GM19240 (cell line): ENCODE results near the gene AP2S1.
"Not testable (repeated sequence)": the region's sequence is repeated elsewhere in the genome, so short reads cannot be mapped to it uniquely, and the experiment has no call there.

Experiments
- DNase-seq: peaks from one replicate; pipeline ENCODE4 v3.0.0; 2011; ENCODE audit warnings: low spot score; ENCODE audit not compliant: insufficient read length

Gene AP2S1

DNA sequence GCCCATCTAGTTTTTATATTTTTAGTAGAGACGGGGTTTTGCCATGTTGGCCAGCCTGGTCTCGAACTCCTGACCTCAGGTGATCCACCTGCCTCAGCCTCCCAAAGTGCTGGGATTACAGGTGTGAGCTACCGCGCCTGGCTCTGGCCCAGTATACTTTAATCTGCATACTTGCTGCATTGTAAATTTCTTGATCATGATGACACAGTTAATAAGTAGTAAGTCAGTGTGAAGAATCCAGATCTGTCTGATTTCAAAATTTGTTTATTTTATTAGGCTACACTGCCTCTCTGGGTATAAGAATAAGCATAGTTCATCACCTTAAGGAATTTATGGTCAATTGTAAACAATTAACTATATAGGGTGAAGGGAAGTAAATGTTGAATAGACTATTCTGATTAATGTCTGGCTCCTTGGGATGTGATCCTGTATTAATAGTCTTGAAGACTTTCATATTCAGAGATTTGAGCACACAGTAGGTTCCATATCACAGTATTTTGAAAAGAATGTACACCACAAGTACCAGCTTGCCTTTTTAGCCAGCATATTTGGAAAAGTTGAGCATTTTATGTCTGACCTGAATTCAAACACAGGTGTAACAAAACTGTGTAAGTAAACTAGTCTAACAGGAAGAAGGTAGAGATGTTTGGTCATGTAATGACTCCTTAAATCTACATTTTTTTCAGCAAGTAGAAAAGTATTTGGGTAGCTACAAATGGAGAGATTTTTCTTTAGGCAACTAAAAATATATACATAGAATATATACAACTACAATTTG lies 17.6 kb upstream of the AP2S1 start:
- DNase-seq = no peak

DNA sequence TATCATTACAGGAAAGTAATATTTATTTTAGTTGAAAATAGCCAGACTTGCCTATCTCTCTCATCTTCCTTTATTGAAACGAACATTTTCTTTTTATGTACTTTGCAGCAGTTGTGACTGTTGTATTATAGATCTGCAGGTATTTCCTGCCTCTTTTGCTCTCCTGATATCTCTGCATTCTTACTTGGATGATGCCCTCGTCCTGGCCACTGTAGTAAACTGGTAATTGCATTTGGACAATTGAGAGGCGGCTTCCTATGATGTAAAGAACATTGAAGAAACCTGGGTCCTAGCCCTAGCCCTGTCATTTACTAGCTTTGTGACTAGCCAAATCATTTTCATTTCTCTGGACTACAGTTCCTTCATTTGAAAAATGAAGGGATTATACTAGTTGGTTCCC lies 16.5 kb upstream of the AP2S1 start:
- DNase-seq = no peak

DNA sequence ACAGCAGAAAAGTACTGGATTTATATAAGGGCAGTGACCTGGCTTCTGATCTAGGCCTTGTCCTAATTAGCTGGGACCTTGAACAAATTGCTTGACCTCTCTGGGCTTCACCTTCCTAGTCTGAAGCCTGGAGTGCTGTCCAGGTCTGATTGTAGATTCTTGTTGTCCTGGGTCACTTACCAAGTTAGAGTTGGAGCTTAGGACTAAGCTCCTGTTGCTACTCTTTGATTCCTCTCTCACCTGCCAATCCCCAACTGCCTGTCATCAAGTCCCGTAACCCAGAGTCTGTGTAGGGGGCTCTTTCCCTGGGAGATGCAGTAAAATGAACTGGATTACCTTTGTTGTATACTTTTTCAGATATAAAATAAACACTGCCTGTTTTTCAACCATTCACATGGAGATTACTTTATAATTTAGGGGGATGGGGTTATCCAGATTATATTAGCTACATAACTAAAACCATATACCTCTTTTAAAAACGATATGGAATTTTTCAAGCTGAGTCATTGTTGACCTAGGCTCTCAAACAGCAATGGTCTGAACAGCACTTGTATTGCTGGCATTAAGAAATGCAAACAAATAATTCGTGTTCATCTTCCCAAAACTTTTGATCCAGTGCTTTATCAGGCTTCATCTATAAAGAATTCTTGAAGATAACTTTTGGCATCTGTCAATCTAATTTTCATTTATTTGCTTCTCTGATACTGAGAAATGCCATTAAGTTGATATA lies 15.9 kb upstream of the AP2S1 start:
- DNase-seq = no peak

DNA sequence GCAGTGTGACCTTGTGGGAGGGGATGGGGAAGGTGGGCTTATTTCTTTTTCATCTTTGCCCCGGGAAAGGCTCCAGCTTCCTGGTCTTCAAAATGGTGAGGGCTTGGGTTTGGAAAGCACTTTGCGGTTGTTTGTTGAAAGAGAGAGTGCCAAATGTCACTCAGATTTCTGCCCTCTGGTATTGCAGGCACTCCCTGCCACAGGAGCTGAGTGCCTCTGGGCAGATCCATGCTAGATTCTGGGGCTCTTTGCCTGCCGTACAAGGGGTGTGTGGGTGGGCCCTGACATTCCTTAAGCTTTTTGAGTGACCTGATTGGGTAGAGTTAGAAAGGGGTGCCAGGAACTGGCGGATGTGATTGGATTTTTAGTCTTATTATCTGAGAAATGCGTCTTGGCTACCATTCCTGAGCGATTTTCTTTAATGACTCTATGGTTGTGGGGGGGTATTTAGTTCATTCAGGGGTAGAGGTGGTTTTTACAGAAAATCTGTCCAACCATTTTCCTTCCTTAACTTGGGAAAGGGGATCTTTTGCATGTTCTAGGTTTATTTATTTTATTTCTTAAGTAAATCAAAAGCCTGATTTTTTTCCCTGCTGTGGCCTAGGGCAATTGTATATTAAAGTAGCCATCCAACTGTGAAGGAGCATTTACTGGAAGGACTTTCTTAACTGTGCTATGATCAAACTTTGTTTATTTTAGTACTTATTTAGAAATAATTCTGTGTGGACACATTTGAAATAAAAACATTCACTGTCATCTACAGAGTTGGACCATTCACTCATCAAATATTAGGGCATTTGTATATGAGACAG lies 13.4 kb upstream of the AP2S1 start:
- DNase-seq = no peak

DNA sequence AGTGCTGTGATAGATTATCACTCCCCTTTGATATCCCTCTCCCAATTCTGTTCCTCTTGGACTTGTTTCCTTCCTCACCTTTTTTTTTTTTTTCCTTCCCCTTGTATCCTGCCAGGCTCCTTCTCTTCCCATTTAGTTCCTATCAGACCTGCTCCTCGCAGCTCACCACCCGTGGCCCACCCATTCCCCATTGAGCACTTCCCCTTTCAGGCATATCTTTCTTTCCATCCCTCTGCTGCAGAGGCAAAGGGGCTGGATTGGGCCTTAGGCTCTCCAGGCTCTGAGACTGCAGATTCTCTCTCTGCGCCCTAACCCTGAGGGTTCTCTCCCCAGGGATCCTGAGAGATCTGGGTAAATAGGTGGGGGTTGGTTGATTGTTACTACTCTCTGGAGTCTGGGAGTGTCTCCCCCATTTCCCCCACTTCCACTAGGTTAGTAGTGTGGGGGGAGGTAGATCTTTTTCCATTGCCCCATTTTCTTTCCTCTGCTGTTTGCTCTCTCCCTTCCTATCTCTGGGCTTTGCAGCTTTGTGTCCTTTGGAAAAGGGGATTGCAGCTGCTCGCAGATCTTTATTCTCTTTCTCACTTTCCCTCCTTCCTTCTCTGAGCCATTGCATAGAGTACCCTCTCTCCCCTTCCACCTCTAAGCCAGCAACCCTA lies 12.5 kb upstream of the AP2S1 start:
- no peak for DNase-seq

DNA sequence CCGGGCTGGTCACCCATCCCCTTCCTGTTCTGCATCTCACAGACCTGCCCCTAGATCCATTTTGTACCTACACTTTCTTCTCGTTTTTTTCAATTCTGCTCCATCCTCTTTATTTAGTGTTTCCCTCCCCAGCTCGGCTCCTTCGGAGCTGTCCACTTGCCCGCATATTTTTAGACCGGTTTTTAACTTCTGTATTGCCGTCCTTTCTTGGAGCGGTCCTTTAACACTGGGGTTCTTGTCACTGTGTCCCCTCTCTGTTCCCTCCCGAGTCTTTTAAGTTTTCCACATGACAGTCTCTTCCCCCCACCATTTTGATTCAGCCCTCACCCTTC lies 11.8 kb upstream of the AP2S1 start:
- no peak for DNase-seq

DNA sequence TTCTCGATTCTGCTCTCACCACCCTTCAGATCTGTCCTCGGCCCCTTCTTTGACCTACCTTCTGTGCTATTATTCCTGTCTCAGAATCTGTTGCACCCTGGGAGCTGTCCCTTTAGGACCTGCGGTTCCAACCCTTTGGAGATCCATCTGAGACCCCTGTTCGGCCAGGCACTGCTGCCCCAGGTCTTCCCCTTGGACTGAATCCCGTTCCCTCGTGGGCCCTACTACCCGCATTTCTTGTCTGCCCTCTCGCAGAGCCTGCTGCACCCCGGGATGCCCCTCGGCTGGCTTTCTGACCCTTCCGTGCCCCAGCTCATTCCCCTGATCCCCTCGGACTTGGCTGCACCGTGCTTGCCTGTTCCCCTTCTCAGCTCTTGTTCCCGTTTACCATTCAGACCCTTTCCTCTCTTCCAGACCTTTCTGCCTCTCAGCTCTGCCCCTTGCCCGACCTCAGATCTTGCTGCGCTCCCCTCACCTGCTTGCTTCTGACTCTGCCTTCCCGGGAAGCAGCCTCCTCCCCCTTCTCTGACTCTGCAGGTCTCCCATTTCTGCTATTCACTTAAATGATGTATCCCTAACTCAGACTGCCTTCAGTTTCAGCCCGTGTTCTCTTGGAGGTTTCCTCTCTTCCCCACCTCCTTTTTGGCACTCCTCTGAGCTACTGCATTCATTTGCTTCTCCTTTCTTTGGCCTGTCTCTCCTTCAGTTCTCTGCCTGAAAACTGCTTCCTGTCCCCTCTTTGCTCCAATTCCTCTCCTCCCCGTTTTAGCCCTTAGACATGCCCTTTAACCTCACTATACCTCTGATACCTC lies 11.3 kb upstream of the AP2S1 start:
- DNase-seq = no peak

DNA sequence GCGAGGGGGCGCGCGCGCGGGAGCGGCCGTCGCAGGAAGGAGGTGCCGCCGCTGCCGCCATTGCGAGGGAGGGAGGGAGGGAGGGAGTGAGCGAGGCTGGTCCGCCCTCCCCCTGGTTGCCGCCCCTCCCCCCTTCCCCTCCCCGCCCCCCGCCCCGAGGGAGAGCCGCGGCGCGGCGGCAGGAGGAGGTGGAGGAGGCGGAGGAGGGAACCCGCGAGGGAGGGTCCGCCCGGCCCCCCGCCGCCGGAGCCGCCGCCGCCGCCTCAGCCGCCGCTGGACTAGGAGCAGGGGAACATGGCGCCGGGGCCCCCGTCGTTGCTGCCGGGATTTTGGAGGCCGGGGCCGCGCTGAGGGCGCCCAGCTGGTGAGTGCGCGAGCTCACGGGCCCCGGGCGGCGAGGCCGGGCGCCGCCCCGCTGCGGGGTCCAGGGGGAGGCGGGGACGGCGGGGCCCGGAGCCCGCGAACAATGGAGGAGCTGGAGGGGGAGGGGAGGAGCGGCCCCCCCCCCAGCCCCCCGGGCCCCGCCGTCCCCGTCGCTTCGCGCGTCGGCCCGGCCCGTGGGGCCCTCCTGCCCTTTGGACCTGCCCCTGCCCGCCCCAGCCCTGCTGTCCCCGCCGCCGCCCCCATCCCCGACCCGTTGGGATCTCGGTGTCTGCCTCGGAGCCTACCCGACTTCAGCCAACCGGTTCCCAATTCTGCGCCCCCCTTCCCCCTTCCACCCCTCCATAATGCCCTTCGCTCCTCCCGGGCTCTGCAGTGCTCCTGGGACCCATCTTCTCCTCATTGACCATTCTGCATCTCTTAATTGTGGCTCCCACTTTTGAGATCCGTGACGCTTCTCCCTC lies 10.4 kb upstream of the AP2S1 start, which contains the start of gene ARHGAP35:
Gene ARHGAP35 (plus strand): TSS at position 152 of the 845 bp plus-strand sequence. CDS start 57,679 bp downstream, outside the sequence.
- peak; percentile 64 for DNase-seq

DNA sequence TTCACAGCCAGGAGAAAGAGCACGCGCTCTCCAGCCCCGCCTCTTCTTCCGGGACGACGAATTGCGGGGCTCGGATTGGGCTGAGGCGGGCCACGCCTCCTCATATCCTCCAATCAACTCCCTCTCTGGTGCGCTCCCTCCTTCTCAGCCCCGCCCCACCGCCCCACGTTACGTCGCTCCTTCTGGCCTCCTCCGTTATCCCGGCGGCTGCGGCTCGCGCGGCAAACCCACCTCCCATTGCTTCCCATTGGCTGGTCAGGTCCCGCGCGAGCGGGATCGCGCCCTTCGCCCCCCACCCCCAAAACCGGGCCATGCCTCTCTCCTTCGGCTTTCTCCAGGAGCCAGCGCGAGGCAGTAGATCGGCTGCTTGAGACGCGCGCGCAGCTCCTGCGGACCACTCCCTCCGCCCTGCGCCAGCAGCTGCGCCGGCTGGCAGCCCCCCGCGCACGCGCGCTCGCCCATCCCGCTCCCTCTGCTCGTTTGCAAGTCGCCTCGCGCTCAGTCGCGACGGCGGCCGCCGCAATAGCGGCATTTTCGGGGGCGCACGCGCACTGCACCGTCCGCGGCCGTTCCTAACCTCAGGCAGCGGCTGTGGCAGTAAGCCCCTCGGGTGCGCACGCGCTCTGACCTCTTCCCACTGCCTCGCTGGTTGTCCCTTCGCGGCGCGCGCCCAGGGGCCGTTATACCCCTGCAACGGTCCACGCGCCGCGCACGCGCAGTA lies 9.6 kb upstream of the AP2S1 start:
- peak; percentile 73 for DNase-seq

DNA sequence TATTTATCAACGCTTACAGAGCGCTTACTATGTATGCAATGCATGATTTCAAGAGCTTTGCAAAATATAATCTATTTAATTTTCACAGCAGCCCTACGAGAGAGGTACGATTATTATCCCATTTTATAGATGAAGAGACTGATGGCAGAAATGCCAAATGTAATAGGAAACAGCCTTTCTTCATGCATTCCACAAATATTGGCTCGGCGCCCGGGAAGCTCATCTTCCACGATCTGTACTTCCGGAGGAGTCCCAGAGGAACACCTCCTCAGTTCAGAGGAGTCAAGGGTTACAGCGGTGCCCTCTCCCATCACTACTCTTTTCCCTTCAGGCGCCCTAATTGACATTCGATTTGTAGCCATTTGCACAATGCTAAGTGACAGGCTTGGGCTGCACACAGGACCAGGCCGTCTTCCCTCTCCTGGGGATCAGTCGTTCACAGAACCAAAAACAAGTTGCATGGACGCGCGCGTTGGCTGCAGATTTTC lies 9.0 kb upstream of the AP2S1 start:
- no peak for DNase-seq

DNA sequence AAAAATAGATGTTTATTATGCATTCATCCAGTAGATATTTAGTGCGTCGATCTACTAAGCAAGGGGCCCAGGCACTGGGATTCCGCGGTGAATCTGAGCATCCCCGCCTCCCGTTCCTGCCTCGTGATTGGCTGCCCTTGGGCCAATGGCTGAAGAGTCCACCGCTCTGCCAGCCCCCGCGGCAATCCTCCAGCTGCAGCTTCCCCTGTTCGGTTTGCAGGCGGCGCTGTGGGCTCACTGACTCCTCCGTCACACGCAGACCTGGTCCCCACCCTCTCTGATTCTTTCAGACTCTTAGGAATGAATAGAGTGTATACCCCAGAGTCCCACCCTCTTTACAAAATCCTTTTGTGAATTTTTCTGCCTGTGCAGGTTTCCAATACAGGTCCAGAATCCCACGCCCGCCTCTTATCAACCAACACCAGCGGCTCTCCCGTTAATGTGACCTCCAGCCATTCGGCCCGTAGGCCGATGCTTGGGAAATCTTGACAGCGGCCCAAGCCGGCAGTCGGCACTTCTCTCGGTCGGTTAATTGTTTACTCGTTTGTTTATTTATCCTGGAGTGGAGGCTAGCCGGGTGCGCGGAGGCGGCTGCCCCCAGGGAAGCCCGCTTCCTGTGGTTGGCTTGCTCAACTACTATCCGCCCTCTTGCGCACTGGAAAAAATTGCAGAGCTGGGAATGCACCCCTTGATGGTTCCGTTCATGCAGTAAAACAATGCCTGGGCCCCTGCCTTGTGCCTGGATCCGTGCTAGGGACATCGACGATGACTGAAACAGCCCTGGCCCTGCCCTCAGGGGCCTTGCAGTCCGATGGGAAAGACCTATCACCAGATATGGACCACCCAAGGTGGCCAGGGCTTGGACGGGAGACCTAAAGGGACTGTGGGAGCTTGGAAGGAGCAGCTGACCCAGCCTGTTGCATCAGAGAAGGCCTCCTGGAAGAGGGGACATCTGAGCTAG lies 5.7 kb upstream of the AP2S1 start:
- peak; percentile 53 for DNase-seq

DNA sequence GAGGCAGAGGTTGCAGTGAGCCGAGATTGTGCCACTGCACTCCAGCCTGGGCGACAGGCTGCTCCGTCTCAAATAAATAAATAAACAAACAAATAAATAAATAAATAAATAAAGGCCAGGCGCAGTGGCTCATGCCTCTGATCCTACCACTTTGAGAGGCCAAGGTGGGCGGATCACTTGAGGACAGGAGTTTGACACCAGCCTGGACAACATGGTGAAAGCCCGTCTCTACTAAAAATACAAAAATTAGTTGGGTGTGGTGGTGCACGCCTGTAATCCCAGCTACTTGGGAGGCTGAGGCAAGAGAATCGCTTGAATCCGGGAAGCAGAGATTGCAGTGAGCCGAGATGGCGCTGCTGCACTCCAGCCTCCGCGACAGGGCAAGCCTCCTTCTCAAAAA lies 4.1 kb upstream of the AP2S1 start:
- DNase-seq = not testable (repeated sequence)

DNA sequence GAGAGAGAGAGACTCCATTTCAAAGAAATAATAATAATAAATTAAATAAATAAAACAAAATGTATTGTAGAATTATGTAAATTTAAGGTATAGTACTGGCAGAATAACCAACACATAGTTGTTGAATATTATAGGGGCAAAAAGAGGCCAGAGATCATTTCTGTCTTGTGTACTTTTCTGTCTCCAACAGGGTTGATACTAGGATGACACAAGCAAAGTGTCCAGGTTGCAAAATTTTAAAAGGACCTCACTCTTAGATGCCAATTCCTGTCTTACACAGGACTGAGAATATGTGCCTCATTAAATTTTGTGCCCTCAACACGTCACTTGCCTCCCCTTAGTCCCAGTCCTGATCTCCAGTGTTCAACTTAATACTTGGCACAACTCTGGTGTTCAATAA lies 2.2 kb upstream of the AP2S1 start:
- DNase-seq = no peak

DNA sequence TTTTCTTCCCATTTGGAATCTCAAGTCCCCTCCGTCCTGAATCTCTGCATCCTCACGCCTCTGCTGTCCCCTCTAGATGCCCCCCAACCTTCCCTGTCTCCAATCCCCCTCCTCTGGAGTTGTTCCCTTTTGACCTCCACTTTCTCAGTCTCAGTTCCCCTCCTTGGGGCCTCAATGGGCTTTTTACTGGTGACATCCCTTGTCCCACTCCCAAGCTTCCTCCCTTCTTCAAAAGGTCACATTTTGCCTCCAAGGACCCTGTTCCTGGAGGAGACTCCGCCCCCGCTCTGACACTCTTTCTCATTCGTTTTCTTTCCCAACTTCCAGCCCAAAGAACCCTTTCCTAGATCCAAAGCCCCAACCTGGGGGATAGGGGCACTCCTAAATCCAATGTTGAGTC lies 1.0 kb downstream of the AP2S1 start:
- DNase-seq = no peak

DNA sequence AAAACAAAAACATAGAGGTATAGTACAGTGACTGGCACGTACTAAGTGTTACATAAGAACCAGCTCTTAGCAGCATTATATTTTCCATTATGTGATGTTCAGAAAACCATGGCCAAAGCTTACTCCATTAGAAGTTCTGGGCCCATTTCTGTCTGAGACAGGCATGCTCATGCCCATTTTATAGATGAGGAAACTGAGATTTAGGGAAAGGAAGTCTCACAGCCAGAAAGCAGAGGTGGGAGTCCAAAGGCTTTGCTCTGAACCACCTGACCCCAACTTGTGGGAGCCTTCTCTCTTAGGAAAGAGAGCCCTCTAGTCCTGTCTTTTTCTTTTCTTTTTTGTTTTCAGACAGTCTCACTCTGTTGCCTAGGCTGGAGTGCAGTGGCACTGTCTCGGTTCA lies 2.3 kb downstream of the AP2S1 start:
- no peak for DNase-seq

DNA sequence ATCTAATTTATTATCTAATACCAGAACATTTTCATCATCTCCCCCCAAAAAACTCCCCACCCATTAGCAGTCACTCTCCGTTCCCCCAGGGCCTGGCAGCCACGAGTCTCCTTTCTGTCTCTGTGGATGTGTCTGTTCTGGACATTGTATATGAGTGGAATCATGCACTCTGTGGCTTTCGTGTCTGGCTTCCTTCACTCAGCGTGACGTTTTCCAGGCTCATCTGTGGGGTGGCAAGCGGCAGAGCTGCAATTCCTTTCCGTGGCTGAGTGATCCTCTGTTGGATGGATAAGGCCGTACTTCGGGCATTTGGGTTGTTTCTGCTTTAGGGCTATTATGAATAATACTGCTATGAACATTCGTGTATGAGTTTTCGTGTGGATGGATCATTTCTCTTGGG lies 3.1 kb downstream of the AP2S1 start:
- no peak for DNase-seq

DNA sequence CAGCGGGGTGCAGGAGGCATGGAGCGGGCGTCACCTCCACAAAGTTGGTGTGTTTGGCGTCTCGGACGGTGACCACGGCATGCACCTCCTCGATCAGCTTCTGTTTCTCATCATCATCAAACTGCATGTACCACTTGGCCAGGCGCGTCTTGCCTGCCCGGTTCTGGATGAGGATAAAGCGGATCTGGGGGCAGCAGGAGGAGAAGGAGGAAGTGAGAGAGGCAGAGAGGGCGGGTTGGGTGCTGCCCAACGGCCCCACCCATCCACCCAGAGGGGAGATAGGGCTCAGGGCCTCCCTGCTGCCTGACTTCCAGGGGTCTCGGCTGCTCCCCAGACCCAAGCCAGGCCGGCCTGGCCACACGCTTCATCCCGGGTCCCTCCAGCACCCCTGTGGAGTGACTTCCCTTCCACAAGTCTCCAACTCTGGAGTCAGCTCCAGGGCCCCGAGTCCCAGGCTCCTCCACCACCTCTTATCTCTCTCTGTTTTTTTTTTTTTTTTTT lies 4.6 kb downstream of the AP2S1 start:
- DNase-seq = no peak

DNA sequence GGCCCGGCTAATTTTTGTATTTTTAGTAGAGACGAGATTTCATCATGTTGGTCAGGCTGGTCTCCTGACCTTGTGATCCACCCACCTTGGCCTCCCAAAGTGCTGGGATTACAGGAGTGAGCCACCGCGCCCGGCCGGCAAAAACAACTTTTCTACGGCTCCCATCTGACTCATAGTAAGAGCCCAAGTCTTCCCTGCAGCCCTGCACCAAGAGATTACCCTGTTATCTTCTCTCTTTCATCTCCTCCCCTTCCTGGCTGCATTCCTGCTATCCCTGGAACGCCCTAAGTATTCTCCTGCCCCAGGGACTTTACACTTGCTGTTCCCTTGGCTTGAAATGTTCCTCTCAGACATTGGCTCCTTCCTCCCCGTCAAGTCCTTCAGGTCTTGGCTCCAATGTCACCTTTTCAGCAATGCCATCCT lies 6.6 kb downstream of the AP2S1 start:
- no peak for DNase-seq
